ENCODE results near the gene PACRG.
"Not testable (repeated sequence)": the region's sequence is repeated elsewhere in the genome, so short reads cannot be mapped to it uniquely, and the experiment has no call there.

Gene PACRG

DNA sequence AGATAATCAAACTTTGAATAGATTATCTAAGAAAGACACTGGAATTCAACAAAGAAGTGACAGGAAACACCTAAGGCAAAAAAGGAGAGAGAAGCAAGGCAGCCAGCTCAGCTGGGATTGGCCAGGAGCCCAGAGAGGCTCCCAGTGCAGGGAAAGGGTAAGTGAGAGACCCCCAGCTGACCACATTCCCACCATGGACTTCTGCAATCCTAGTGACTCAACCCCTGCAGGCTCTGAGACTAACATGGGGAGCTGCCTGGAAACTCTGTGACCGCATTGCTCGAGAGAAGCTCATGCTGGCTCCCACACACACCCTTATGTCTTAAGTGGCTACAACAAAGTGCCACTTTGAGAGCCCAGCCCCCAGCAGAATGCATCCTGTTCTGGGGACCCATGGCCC lies 215.1 kb downstream of the PACRG start:
- DNase-seq (ENCODE audit: low read depth): no peak

DNA sequence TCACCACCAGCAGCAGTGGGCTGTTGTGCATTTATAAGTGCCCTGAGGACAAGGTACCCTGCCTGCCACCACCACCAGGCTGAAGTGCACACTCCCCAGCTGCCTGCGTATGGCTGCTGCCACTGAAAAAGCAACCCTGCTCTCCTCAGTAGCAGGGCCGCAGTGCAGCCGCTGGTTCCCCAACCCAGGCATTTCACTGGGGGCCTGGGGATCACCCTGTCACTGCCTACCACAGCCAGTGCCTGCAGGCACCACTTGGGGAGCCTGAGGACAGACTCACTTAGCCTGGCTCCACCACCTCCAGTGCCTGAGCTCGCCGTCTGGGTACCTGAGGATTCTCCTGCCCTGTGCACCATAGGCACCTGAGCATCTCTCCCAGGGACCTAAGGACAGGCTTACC lies 215.6 kb downstream of the PACRG start:
- no peak for DNase-seq (ENCODE audit: low read depth)

DNA sequence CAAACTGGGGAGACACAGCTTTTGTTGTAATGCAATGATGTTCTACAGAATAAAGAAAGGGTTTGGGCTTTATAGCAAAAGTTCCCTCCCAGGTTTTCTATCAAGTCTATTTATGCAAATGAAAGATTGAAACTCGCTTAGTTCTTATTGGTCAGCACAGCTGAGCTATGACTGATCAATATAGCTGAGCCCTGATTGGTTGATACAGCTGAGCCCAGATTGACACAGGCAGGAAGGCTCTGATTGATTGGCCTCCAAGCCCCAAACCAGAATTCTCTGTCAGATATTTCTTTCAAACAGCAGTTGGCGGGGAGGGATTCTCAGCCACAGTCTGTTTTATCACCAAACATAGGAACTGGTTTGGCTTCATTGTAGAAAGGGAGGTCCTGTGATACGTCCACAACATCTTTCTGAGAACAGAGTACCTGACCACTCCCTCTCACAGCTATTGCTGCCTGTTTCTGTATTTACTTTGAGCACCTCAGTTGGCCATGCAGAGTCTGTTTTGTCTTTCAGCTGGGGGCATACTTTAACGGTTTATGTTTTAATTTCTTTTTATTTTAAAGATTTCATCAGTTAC lies 223.5 kb downstream of the PACRG start:
- no peak for DNase-seq (ENCODE audit: low read depth)

DNA sequence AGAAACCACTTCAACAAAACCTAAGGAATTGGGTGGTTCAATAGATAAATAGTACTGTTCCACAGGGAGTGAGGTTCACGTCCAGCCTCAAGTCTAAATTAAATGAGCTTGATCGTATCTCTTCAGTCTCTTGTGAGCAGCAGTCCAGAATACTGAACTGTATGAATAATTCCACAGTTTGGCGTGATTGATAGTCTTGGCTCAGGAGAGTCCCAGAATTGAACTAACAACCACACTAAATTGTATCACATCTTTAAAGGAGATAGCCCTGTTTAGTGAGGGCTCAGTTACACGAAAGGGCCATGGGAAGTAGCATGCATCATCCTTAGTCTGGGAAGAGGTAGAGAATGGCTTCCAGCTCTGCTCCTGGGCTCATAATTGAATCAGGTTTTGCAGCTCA lies 224.6 kb downstream of the PACRG start:
- DNase-seq (ENCODE audit: low read depth): no peak

DNA sequence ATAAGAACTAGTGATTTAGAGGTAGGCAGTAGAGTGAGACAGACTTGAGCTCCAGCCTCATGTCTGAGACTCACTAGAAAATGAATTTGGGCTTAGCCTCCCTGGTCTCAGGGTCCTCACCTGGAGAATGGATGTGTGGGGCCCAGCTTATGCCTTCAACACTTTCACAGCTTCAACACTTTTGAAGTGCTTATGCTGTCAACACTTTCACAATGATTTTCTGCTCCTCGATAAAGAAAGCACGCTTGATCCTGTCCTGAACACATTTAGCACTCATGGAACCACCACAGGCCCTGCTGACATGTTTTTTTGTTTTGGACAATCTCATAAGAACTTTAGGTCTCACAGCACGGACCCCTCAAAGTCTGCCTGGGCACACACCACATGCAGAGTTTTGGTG lies 229.3 kb downstream of the PACRG start:
- DNase-seq (ENCODE audit: low read depth): no peak

DNA sequence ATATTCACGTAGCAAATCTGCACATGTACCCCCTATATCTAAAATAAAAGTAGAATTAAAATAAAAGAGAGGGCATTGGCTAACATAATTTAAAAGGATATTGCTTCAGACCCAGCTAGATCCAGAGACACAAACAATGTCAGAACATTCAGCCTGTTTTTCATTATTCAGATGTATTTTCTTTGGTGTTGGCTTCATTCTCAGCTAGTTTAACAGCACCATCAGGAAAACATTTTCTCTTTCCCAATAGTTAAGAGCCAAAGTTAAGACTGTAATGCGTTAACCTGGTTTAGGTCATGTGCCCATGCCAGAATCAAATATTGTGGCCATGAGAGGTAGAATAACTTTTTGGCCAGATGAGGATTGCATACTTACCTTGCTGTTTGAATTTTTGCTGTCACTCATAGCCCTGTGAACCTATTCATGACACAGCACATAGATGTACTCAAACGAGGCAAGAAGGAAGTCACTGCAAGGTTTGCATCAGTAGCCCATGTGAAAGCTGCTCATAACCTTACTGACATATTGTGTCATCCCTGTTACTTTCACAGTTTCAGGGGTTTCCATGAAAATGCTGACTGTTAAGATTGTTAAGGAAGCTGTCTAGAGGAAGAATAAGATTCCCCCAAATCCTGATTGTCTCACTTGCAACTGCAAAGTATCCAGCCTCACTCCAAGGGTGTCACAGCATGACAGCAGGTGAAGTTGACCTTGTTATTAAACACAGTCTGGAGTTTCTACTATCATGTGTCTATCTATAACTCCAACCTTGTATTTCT lies 233.1 kb downstream of the PACRG start:
- no peak for DNase-seq (ENCODE audit: low read depth)

DNA sequence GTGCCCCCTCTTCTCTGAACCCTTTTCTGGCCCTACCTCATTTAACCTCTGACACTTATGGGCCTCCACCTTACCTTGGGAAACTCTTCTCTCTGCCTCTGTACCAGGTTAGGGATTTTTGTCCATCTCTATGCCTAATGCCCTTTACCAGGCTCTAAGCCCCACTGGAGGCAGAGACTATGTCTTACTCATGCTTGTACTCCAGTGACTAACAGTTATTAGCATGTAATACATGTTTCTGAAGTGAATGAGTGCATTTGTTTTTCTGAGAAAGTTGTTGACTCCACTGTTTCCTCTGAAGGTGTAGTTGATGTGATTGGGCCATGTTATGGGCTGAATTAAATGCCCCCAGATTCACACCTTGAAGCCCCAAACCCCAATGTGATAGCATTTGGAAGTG lies 234.3 kb downstream of the PACRG start:
- DNase-seq (ENCODE audit: low read depth): no peak

DNA sequence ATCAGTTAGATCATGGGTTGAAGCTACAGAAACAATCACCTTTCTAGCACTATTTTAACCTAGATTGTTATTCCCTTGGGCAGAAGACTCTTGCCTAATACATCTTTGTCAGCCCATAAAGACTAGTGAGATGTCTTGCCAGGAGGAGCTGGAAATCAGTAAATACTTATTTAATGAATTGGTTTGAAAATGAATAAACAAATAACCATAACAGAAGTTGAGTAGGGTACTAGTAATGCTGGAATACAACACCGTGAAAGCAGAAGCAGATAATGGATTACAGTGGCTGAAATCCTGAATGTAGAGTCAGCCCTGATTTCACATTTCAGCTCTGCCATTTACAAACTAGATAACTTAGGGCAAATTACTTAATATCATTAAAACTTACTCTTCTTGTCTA lies 236.1 kb downstream of the PACRG start:
- no peak for DNase-seq (ENCODE audit: low read depth)

DNA sequence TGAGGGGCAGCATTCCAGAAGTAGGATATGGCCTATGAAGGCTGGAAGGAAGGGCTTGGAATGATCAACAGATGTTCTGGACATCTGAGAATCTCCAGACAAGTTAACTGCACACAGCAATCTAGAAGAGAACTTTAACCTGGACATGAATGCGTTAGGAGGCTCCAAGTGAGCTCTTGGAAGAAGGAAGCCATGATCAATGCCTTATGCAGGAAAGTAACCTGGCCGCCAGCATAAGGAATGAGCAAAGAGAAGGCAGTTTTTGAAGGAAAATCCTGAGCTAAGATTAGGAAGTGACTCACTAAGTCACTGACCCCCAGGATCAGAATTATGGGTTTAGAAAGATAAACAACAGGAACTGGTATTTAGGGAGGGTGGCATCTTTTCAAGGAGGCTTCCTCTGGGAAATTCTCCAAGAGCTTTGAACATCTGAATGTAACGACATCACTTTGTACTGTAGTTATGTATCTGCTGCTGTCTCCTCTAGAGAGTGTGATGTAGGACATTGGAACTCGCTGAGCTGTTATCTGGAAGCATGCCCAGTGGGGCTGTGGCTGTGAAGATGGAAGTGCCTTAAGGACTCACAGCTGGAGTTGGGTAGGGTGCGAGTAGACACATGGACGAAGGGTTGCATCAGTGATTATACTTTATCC lies 236.8 kb downstream of the PACRG start:
- no peak for DNase-seq (ENCODE audit: low read depth)

DNA sequence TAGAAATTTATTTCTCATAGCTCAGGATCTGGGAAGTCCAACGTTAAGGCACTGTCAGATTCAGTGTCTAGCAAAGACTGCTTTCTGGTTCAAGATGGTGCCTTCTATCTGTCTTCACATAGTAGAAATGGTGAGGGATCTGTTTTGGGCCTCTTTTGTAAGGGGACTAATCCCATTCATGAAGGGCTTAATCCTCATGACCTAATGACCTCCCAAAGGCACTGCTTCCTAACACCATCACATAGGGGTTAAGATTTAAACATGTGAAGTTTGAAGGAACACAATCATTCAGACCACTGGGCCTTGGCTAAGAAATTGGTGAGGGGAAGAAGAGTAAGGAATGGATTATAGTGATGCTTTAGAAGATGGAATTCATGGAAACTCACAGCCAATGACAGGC lies 237.6 kb downstream of the PACRG start:
- DNase-seq (ENCODE audit: low read depth): no peak

DNA sequence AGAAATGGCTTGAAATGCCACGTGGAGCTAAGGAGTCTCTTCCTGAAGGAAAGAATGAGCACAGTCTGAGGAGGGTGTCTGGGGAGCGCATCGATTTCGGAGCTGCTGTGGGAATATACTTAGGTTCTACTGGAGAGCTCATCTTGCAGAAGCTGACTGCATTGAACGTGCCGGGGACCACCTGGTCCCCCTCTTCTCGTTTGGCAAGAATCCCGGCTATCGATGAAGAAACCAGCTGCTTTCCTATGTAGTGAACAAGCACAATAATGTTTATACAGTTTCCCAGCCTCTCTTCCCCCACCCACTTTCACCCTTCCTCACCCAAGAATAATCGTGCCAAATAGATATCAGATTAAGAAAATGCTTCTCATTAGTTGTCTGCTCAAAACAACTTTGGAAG lies 242.5 kb downstream of the PACRG start:
- DNase-seq (ENCODE audit: low read depth): no peak

DNA sequence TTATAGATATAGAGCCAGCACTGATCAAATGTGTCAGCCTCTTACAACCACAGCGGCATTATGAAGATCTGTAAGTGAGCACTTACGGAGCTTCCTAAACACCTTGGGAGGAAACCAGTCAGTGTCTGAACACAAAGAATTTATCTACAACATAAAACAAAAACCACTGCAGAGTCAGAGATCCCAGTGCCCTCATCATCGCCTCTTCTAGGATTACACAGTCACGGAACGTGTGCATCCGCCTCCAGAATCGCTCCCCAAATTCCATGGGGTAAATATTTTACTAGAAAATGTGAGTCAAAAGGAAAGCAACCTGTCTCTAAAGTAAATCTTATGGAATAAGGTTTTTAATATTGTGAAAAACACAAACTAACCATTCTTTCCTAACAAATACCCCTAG lies 243.6 kb downstream of the PACRG start:
- DNase-seq (ENCODE audit: low read depth): no peak

DNA sequence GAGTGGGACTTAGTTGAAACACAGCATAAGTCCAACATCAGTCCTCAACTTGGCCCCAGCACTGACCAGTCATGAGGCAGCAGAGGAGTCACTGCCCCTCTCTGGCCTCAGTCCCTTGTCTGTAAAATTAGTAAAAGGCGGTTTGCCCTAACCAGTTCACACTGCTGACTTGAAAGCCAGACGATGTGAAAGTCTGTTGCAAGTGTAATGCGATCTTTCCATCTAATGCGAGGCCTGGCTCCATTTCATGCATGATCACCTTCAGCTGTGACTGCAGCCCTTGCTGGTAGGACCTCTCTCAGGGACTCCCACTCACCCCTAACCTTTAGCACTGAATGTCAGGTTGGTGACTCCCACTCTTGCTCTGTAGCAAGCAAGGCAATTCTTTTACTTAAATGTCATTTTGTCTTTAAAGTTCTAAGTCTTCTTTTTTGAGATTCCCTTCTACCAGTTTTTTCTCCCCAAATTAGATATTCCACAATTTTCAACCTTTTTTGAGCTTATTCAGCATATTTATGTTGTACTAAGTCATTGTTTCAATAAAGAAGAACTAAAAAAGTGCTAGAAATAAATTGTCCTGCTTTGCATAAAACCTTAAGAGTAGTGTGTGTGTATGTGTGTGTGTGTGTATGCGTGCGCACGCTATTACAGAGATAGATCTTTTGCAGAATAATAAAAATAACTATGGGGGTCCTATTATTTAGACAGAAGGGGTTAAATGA lies 245.5 kb downstream of the PACRG start:
- no peak for DNase-seq (ENCODE audit: low read depth)

DNA sequence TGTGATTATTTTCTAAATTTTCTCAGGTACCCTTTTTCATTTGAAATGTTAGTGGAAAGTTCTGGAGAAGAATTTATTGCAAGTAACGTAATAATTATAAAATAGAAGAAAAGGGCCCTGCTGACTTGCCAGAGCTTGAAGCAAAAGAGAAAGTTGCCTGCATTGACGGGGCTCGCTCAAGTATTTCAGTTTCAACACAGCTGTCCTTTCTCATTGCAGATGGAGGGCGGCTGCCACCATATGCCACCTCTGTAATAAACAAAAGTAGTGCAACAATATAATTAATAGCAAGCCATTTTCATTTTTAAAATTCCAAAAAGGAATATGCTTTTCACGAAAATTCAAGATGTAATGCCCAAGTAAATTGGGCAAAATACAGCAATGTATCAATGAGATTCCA lies 246.2 kb downstream of the PACRG start:
- no peak for DNase-seq (ENCODE audit: low read depth)

DNA sequence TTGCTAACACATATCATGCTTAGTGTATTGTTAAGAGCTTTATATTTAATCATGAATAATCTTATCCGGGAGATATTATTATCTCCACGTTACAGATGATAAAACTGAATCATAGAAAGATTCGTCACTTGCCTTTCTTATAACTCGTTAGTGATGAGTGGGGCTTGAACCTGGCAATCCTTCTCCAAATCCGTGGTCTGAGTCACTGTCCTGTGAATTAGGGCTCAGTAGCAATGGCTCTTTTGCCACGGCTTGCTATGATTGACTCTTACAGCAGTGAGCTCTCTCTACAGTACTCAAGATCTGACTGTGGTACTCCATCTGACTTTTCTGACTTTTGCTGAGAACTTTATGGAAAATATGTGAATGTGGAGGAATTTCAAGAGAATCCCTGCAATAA lies 246.9 kb downstream of the PACRG start:
- no peak for DNase-seq (ENCODE audit: low read depth)

DNA sequence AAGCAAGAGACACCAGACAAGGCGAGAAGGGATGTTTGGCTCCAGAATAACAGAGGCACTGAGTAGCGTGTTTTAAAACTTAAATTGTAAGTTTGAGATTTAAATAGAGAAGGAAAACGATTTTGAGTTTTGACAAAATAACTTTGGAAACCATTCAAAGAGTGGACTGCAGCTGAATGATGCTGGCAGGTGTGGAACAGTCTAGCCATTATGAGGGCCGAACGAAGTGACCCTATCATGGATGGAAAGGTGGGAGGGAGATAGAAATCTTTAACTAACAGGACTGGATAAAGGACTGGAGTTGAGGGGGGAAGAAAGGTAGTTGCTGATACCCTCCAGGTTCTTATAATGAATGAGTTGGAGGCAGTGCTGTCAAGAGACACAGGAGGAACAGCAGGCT lies 248.4 kb downstream of the PACRG start:
- no peak for DNase-seq (ENCODE audit: low read depth)

DNA sequence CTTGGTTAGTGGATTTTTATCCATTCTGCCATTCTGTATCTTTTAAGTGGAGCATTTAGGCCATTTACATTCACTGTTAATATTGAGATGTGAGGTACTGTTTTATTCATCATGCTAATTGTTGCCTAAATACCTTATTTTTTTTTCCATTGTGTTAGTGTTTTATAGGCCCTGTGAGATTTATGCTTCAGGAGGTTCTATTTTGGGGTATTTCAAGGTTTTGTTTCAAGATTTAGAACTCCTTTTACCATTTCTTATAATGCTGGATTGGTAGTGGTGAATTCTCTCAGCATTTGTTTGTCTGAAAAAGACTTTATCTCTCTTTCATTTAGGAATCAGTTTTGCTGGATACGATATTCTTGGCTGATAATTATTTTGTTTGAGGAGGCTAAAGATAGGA lies 255.5 kb downstream of the PACRG start:
- DNase-seq (ENCODE audit: low read depth): not testable (repeated sequence)

DNA sequence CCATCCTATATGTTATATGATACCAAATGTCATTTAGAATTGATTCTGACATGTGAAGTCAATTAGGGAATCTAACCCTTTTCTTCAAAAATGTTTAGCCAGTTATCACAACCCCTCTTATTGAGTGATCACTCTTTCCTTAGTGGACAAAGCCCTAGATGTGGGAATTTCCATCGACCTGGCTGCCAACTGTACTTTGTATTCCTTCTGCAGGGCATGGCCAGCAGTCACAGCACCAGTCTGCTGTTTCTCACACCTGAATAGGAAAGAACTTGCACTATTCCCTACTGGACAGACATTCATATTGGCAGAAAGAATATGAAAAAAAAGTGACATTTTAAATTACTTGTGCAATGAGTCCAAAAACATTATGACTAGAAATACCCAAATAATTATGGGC lies 271.0 kb downstream of the PACRG start:
- no peak for DNase-seq (ENCODE audit: low read depth)

DNA sequence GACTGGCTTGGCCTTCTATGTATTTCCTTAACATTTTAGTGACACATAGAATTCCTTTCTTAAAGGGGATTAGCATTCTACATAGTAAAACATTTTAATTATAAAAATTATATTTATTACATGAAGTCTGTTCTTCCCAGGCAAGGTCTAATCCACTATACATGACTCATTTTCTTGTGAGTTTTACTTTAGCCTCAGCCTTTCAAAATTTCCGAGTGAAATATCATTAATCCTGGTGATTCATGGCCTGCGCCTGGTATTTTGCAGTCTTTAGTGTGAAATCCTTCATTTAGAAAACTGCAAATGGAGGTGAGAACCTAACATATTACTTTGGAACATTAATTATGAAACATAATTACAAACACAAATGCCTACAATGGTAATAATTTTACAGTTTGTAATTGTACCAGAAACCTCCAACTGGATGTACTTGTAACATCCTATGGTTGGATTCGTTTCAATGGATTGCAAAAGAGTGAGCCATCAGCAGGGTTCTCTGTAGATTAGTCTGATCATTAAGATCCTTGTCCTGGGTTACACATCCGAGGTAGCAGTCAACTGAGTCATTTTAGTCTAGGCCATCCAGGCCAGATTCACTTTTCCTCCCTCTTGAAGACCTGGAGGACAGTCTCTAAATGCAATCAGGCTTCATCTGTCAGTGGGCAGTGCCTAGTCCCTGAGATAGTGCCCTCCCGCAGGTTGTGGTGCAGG lies 272.0 kb downstream of the PACRG start:
- no peak for DNase-seq (ENCODE audit: low read depth)

DNA sequence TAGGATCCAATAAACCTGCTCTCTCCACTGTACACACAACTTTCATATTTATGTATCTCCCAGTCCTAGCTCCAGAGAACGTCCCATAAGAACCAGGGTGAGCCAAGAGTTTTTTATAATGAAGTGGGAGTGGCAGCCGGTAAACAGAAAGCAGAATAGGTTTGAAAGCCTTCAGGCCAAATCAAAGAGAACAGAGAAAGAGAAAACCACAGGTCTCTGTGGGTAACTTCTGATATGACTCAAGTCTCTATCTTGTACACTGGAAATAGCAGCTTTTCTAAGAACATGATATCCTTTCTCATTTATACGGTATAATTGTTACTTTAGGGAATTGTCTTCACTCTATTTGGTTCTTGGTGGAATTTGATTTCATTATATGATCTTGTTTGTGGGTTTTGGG lies 273.6 kb downstream of the PACRG start:
- no peak for DNase-seq (ENCODE audit: low read depth)

DNA sequence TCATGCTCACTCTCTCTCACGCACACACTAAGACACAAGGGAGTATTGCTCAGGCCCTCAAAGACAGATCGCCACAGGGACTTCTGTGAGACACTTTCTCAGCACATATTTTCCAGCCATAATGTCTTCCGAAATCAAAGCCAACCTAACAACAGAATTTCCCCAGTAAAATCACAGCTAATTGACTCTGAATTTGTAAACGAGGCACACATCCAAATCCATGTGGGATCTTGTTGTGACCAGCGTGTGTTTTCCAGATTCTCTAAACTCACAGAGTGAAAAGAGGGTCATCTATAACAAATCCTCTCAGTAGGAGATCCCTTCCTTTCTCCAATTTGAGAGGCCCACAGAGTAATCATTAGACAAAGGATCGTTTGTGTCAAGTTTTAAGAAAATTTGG lies 280.4 kb downstream of the PACRG start:
- no peak for DNase-seq (ENCODE audit: low read depth)

DNA sequence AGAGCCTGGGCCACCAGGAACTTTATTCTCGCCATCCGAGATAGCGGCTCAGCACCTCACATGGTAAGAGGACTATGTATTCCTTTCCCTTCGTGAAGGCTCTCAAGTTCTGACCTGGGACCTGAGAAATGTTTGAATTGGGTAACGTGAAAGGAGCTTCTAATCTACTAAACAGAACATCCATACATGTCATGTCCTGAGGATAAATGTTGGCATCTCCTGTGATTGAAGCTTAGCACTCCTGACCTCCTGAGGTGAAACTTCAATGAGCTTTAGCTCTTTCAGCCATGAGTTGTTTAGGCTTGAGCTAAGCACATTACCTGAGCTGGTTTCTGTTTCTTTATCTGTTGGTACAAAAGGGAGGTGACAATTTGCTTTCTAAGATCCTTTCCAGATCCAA lies 280.9 kb downstream of the PACRG start:
- DNase-seq (ENCODE audit: low read depth): no peak
